Uterus (tissue), 2 donors: ENCODE results near the gene DNAJB12.
A peak's percentile ranks its signal among the peaks of the same experiment; 100 is the strongest.

Experiments used
- POLR2A ChIP-seq, 2 donors: fragments of 450-650 bp; IDR thresholded peaks; one replicate each; pipeline ENCODE4 v1.6.1; 2016; ENCODE audit warnings: antibody characterized with exemption in 2 of 2, mild to moderate bottlenecking in 1 of 2, moderate library complexity in 1 of 2
- TF ChIP-seq, protein P1 (sequence below), 4 experiments: fragments of 200-600 bp in 2 of 4; fragments of 450-650 bp in 2 of 4; sonication (generic) in 2 of 4; IDR thresholded peaks; one replicate each; pipeline ENCODE4 v1.5.1; 2016 to 2019; ENCODE audit warnings: antibody characterized with exemption in 4 of 4, mild to moderate bottlenecking in 2 of 4, moderate library complexity in 1 of 4

DNA sequence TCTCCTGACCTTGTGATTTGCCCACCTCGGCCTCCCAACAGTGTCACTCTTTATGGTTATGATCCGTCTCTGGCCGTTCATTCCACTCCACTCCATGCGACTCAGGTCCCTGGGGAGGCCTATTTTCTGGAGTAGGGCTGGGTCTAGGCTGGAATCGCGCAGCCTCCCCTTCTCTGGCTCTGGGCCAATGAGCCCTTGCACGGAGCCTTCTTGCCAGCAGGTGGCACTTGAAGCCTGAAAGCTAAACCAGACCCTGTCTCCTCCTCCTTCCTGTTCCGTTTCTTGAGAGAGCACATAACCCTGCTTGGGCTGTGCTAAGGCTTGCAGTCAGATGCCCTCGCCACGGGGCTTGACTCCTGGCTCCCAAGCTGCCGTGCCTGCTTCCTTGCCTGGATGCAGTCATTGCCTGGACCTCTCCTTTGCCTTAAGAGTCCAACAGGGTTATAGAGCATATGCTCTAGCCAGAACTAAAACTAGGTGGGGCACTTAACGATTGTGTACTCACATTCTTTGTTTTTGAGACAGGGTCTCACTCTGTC lies 9.6 kb upstream of the DNAJB12 start:
- TF ChIP-seq, protein P1, sequence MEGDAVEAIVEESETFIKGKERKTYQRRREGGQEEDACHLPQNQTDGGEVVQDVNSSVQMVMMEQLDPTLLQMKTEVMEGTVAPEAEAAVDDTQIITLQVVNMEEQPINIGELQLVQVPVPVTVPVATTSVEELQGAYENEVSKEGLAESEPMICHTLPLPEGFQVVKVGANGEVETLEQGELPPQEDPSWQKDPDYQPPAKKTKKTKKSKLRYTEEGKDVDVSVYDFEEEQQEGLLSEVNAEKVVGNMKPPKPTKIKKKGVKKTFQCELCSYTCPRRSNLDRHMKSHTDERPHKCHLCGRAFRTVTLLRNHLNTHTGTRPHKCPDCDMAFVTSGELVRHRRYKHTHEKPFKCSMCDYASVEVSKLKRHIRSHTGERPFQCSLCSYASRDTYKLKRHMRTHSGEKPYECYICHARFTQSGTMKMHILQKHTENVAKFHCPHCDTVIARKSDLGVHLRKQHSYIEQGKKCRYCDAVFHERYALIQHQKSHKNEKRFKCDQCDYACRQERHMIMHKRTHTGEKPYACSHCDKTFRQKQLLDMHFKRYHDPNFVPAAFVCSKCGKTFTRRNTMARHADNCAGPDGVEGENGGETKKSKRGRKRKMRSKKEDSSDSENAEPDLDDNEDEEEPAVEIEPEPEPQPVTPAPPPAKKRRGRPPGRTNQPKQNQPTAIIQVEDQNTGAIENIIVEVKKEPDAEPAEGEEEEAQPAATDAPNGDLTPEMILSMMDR (IDR thresholded peaks at IDR 0.05) = peak; percentile 90 to 98 (median 96)
- peak; percentile 25 to 46 for TF ChIP-seq POLR2A (IDR thresholded peaks at IDR 0.05)
